GM12875 (cell line): Measurements from ENCODE around the gene IMPG1.

Experiments used
- H3K4me3 ChIP-seq: one replicate; pipeline ENCODE4 v1.5.1; 2011; ENCODE audit warnings: low read depth, low read length, control low read depth
- CTCF ChIP-seq: IDR thresholded peaks from 2 replicates; pipeline ENCODE4 v1.5.1; 2011; ENCODE audit warnings: low read depth, mild to moderate bottlenecking, control low read depth, inconsistent platforms, low read length, moderate library complexity, borderline replicate concordance; ENCODE audit not compliant: insufficient read depth

IMPG1 gene

GRCh38 chr6:76026101-76026500, 46.4 kb downstream of the IMPG1 start:
- TF ChIP-seq CTCF: no peak

DNA sequence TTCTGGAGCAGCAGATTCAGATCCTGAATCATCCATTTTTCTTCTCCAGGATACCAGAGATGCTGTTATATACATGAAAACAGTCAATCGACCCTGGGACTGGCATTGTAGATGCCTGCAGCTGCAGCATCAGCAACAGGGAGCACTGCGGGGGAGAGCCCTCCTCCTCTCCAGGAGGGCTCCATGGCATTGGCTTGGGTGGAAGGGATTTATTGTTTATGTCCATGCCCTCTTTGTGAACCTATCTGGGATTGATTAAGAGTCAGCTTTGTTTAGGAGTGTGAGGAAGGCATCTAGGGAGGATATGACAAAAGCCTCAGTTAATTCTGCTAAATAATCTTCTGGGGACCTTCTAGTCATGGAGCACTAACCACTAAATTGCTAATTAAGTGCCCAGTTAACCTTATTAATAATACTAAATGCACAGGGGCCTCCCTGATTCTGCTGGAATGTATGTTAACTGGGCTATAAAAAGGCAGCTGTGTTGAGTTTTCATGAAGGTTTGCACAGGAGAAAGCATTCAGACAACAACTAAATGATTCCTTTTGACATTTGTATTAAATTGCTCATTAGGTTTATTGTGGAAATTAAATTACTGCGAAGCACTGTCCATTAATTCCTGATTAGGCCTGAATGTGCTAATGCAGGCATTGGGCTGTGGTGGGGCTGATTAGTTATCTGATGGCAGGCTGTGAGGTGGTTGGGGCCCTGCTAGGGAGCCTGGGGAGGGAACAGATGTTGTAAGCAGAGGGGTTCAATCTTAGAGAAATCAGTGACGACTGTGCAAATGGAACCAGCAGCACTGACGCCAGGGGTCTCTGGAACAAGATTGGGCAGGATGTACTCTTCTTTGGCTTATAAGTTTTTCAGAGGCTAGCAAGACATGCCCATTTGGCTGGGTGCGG, 57.6 kb downstream of the IMPG1 start:
- no peak for TF ChIP-seq CTCF

More at GRCh38 chr6:76026101-76026500, 46.4 kb downstream of the IMPG1 start:
- H3K4me3 ChIP-seq: no peak overlapping the region

GRCh38 chr6:76004202-76004601, 68.3 kb downstream of the IMPG1 start:
- TF ChIP-seq CTCF: no peak
- no peak overlapping the region for H3K4me3 ChIP-seq

More for the DNA sequence above, 57.6 kb downstream of the IMPG1 start:
- H3K4me3 ChIP-seq: no peak overlapping the region

GRCh38 chr6:76003686-76004085, 68.8 kb downstream of the IMPG1 start:
- TF ChIP-seq CTCF: no peak
- no peak overlapping the region for H3K4me3 ChIP-seq

- H3K4me3 ChIP-seq: no peak overlapping the region
- no peak for TF ChIP-seq CTCF
Measured at GRCh38 chr6:76003113-76003512, 69.3 kb downstream of the IMPG1 start.

GRCh38 chr6:76000629-76001028, 71.8 kb downstream of the IMPG1 start:
- H3K4me3 ChIP-seq: no peak overlapping the region
- TF ChIP-seq CTCF: no peak

DNA sequence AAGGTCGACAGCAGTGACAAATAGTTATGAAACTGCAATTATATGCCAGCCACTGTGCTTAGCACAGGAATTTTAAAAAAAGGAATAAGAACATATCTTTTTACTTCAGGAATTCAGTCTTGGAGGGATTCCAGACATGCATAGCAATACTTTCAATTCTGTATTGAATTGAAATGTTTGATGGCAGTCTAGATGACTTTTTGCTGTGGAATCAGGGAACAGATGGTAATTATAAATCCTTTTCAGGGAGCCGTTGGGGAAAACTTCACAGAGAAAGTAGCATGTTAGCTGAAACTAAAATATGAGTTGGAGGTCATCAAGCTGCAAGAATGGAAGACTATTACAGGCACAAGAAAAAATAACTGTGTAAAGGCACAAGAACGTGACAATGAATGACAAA, 74.8 kb downstream of the IMPG1 start:
- H3K4me3 ChIP-seq: no peak overlapping the region
- no peak for TF ChIP-seq CTCF
